Chondrocyte (in vitro differentiated cells): ENCODE results near the gene NAV2. TPM values are rescaled to one million over a fixed set of nuclear protein-coding genes. Genes with fewer than 3 reads are reported as not detected.

Source experiments
- DNase-seq: peaks from one replicate; pipeline ENCODE4 v3.0.0; 2021; ENCODE audit warnings: mixed read lengths, low spot score
- H3K27ac Mint-ChIP-seq: one replicate; pipeline ENCODE4 v1.8.0; 2021; ENCODE audit warnings: mild to moderate bottlenecking, moderate library complexity, mixed read lengths; ENCODE audit not compliant: unreplicated experiment
- H3K27me3 Mint-ChIP-seq: 2 replicates; pipeline ENCODE4 v1.8.0; 2021; ENCODE audit warnings: low read depth, mixed read lengths
- H3K36me3 Mint-ChIP-seq: 2 replicates; pipeline ENCODE4 v1.8.0; 2021; ENCODE audit warnings: low read depth, mixed read lengths
- H3K4me1 Mint-ChIP-seq: 2 replicates; pipeline ENCODE4 v1.8.0; 2021; ENCODE audit warnings: low read depth, mild to moderate bottlenecking, mixed read lengths
- H3K4me3 Mint-ChIP-seq: one replicate; pipeline ENCODE4 v1.8.0; 2021; ENCODE audit warnings: mild to moderate bottlenecking, moderate library complexity, mixed read lengths; ENCODE audit not compliant: unreplicated experiment
- H3K9me3 Mint-ChIP-seq: 2 replicates; pipeline ENCODE4 v1.8.0; 2021; ENCODE audit warnings: low read depth, mixed read lengths
- total RNA-seq: library from RNA; stranded (reverse); gene quantifications from 3 replicates; pipeline ENCODE4 v1.2.1, GENCODE V29; 2021
- TF ChIP-seq, protein P1 (sequence below): fragments of 200-600 bp; sonication (generic); IDR thresholded peaks from 2 replicates; pipeline ENCODE4 v1.5.0; 2021; ENCODE audit warnings: antibody characterized with exemption, mild to moderate bottlenecking, moderate library complexity

Gene NAV2
- total RNA-seq, 1 donor from 2014 or later = 87.0 TPM

DNA sequence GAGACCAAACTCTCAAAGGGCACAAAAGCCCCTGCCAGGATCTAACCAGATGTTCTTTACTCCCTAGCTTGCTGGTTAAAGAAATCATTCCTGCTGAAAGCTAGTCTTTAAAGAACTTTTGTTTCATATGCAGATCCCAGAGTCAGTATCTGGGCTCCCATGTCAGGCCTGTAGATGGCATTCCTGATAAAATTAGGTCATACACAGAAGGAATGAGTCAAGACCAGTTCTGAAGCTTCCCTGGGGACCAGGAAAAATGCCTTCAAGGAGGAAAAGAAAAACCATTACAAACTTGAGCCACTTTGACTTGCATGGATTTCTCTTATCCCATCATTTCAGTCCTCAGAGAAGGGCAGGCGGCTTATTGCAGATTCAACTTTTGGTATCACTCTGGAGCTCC, 441.7 kb downstream of the NAV2 start:
- Mint-ChIP-seq H3K27me3 (peaks cover 39% of the 10 kb centered on the region), H3K4me3 (no peak overlapping the region), H3K9me3 (peaks cover 2% of the 10 kb centered on the region), H3K27ac (no peak overlapping the region), H3K4me1 (peaks cover 26% of the 10 kb centered on the region), H3K36me3 (peaks cover 8% of the 10 kb centered on the region)
- no peak for DNase-seq
- TF ChIP-seq, protein P1, sequence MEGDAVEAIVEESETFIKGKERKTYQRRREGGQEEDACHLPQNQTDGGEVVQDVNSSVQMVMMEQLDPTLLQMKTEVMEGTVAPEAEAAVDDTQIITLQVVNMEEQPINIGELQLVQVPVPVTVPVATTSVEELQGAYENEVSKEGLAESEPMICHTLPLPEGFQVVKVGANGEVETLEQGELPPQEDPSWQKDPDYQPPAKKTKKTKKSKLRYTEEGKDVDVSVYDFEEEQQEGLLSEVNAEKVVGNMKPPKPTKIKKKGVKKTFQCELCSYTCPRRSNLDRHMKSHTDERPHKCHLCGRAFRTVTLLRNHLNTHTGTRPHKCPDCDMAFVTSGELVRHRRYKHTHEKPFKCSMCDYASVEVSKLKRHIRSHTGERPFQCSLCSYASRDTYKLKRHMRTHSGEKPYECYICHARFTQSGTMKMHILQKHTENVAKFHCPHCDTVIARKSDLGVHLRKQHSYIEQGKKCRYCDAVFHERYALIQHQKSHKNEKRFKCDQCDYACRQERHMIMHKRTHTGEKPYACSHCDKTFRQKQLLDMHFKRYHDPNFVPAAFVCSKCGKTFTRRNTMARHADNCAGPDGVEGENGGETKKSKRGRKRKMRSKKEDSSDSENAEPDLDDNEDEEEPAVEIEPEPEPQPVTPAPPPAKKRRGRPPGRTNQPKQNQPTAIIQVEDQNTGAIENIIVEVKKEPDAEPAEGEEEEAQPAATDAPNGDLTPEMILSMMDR = peak; percentile 54

DNA sequence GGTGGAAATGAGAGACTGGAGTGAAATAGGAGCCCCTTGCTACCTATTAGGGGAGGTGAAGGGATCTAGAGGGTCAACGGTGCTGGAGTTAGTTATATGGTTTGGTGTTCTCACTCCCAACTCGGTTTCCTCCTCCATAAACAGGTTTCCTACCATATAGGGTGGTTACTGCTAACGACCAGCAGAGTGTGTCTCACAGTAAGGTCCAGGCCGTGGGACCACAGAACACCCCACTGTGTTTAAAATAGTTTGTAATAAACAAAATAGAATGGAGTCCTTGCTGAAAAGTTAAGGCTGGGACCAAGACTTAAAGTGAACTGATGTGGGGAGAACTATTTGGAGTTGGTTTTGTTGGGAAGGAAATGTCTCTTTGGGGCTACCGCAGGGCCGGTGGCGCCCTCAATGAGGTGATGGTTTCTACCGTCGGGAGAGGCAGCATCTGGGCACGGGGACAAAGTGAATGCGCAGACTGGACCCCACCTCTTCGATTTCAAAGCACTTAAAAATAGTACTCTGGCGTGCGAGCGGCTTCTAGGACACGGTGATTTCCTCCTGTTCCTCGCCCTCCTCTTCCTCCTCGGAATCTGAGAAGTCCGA, 443.1 kb downstream of the NAV2 start:
- peaks cover 26% of the 10 kb centered on the region for H3K4me1 Mint-ChIP-seq
- no peak overlapping the region for H3K27ac Mint-ChIP-seq
- H3K36me3 Mint-ChIP-seq = peaks cover 8% of the 10 kb centered on the region
- H3K4me3 Mint-ChIP-seq = peak overlapping the region; percentile 25
- TF ChIP-seq, protein P1 = no peak
- peaks cover 48% of the 10 kb centered on the region for H3K27me3 Mint-ChIP-seq
- DNase-seq = no peak
- H3K9me3 Mint-ChIP-seq = peaks cover 2% of the 10 kb centered on the region

DNA sequence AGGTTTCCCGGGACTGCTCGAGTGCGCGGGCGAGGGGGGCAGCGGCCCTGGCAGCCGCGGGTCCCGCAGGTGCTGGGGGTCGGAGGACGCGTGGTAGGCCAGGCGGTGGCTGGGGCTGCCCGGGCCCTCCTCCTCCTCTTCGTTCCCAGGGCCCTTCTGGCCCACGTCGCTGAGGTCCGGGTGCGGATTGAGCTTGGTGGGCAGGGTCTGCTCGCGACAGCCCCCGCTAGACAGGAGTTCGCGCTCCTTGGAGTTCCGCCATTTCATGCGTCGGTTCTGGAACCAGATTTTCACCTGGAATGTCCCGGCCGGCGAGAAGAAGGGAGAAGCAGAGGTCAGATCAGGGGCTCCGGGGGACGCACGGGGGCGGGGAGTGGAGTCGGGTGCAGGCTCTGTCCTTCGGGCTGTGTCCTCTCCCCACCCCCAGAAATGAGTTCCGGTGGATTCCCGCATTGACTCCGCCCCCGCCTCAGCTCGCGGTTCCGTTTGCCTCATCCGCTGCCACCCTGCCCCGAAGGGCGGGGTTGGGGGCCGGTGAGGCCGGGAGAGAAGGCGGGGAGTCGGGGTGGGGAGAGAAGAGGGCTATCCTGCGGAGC, 443.7 kb downstream of the NAV2 start:
- DNase-seq = no peak
- H3K27ac Mint-ChIP-seq = no peak overlapping the region
- H3K4me3 Mint-ChIP-seq = peak overlapping the region; percentile 38
- peaks cover 2% of the 10 kb centered on the region for H3K9me3 Mint-ChIP-seq
- TF ChIP-seq, protein P1 = no peak
- peaks cover 32% of the 10 kb centered on the region for H3K4me1 Mint-ChIP-seq
- H3K27me3 Mint-ChIP-seq = peaks cover 53% of the 10 kb centered on the region
- H3K36me3 Mint-ChIP-seq = peaks cover 8% of the 10 kb centered on the region

DNA sequence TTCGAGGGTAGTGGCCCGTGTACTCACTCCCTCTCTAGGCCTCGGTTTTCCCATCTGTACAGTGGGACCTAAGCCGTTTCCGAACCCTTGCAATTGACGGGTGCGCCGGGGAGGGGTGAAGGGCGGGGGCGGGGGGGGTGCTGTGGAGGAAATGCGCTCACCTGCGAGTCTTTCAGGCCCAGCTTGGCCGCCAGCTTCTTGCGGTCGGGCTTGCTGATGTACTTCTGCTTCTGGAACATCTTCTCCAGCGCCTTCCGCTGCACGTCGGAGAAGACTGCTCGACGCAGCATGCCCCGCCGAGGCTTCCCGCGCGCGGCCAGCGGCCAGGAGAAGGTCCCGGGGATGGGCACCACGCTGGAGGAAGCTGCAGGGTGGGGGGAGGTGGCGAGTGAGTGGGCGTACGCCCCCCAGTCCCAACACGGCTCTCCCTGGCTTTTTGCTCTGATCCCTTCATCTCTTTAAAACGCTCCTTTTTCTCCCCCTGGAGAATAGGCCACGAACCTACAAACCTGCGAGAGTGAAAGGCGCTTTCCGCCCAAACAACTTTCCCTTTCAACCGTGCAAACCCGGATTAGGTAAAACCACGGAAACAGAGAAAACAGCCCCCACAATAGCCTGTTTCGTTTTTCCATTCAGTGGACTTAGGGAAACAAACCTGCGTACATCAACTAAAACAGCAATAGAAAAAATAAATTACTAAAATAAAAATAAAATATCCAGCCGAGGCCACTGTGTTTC, 444.4 kb downstream of the NAV2 start:
- peaks cover 2% of the 10 kb centered on the region for H3K9me3 Mint-ChIP-seq
- DNase-seq = no peak
- H3K4me1 Mint-ChIP-seq = peaks cover 34% of the 10 kb centered on the region
- H3K27ac Mint-ChIP-seq = no peak overlapping the region
- H3K27me3 Mint-ChIP-seq = peaks cover 57% of the 10 kb centered on the region
- TF ChIP-seq, protein P1 = no peak
- H3K4me3 Mint-ChIP-seq = no peak overlapping the region
- peaks cover 8% of the 10 kb centered on the region for H3K36me3 Mint-ChIP-seq

DNA sequence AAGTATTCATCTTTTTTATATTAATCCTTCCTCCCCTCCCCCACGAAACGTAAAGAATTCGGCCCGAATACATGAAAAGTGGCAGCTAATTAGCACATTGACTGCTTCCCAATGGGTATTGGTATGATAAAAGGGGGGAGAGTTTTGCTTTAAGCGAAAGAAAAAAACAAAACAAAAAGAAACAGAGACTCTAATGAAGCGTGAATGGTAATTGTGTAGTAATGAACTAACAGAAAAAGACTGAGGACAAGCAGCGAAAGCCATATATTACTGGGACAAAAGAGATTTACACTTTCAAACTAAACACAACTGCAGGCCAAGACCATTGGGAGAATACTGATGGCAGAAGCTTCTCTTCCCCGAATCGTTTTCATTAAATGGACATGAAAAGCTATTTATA, 445.1 kb downstream of the NAV2 start:
- TF ChIP-seq, protein P1 = no peak
- no peak for DNase-seq
- H3K4me1 Mint-ChIP-seq = peaks cover 36% of the 10 kb centered on the region
- H3K27me3 Mint-ChIP-seq = peaks cover 63% of the 10 kb centered on the region
- no peak overlapping the region for H3K4me3 Mint-ChIP-seq
- no peak overlapping the region for H3K27ac Mint-ChIP-seq
- peaks cover 2% of the 10 kb centered on the region for H3K9me3 Mint-ChIP-seq
- H3K36me3 Mint-ChIP-seq = peaks cover 10% of the 10 kb centered on the region
